Upper lobe of left lung (tissue), 4 donors: ENCODE results near the gene FBXO3.

Source experiments
- CTCF ChIP-seq, 6 experiments: fragments of 450-650 bp in 4 of 6; fragments of 200-600 bp in 2 of 6; sonication (generic) in 2 of 6; IDR thresholded peaks; one replicate each; pipeline ENCODE4 v1.5.1; 2016 to 2019; ENCODE audit warnings: antibody characterized with exemption in 6 of 6
- EP300 ChIP-seq, 4 donors: sonication (generic); formaldehyde crosslinking; IDR thresholded peaks; one replicate each; pipeline ENCODE4 v1.5.1; 2017; ENCODE audit warnings: antibody characterized with exemption in 4 of 4, control low read depth in 2 of 4

- TF ChIP-seq CTCF (IDR thresholded peaks at IDR 0.05) (no peak), EP300 (IDR thresholded peaks at IDR 0.05) (peak in 1 of 4 donors; percentile 21)
Observed at GRCh38 chr11:33721426-33721825, 52.9 kb downstream of the FBXO3 start.
